HepG2 (cell line): ENCODE measurements around the gene ZNF524. TPM values are rescaled to one million over a fixed set of nuclear protein-coding genes. Genes with fewer than 3 reads are reported as not detected.

Experiments used
- ARNT2 ChIP-seq: sonication (generic); formaldehyde crosslinking; IDR thresholded peaks from 2 replicates; pipeline ENCODE4 v1.8.0; 2022; ENCODE audit warnings: mild to moderate bottlenecking, low read depth, missing genetic modification reagents, moderate library complexity
- CREM ChIP-seq, 2 experiments: sonication (generic) in 1 of 2; formaldehyde crosslinking in 1 of 2; IDR thresholded peaks; 2 replicates each; pipeline versions ENCODE4 v1.4.0 to v1.6.1; 2016 to 2020; ENCODE audit warnings: antibody characterized with exemption in 1 of 2, mild to moderate bottlenecking in 1 of 2, missing genetic modification reagents in 1 of 2
- CSRNP2 ChIP-seq: sonication (generic); formaldehyde crosslinking; conservative IDR thresholded peaks from 2 replicates; pipeline ENCODE4 v1.8.0; 2022; ENCODE audit warnings: low read depth, missing genetic modification reagents
- CTCF ChIP-seq: sonication (generic); formaldehyde crosslinking; IDR thresholded peaks from 2 replicates; pipeline ENCODE4 v1.5.0; 2020; ENCODE audit warnings: mild to moderate bottlenecking, missing genetic modification reagents, moderate library complexity
- HDAC1 ChIP-seq: sonication (generic); formaldehyde crosslinking; IDR thresholded peaks from 2 replicates; pipeline ENCODE4 v1.5.1; 2020; ENCODE audit warnings: mild to moderate bottlenecking, missing genetic modification reagents
- HOXA5 ChIP-seq: sonication (generic); formaldehyde crosslinking; IDR thresholded peaks from 2 replicates; pipeline ENCODE4 v1.4.0; 2020; ENCODE audit warnings: missing genetic modification reagents
- KLF12 ChIP-seq: sonication (generic); formaldehyde crosslinking; IDR thresholded peaks from 2 replicates; pipeline ENCODE4 v1.4.0; 2020; ENCODE audit warnings: missing genetic modification reagents, borderline replicate concordance
- KLF6 ChIP-seq: IDR thresholded peaks from 2 replicates; pipeline ENCODE4 v1.8.0; 2016; ENCODE audit warnings: missing biosample characterization, missing genetic modification reagents
- KLF9 ChIP-seq: IDR thresholded peaks from 2 replicates; pipeline ENCODE4 v1.6.1; 2016; ENCODE audit warnings: low read depth
- PRPF4 ChIP-seq: fragments of 200-400 bp; formaldehyde crosslinking; IDR thresholded peaks from 2 replicates; pipeline ENCODE4 v1.6.1; 2016; ENCODE audit warnings: low read length, low read depth; ENCODE audit not compliant: poor library complexity, severe bottlenecking
- RBM22 ChIP-seq: fragments of 200-400 bp; formaldehyde crosslinking; optimal IDR thresholded peaks from 2 replicates; pipeline ENCODE3; 2017; ENCODE audit warnings: mild to moderate bottlenecking, low read length, moderate library complexity
- REXO4 ChIP-seq: sonication (generic); formaldehyde crosslinking; IDR thresholded peaks from 2 replicates; pipeline ENCODE4 v1.8.0; 2022; ENCODE audit warnings: missing genetic modification reagents, mild to moderate bottlenecking, borderline replicate concordance
- SALL2 ChIP-seq: sonication (generic); formaldehyde crosslinking; IDR thresholded peaks from 2 replicates; pipeline ENCODE4 v1.8.1; 2023; ENCODE audit warnings: mild to moderate bottlenecking, missing genetic modification reagents, inconsistent platforms
- SOX13 ChIP-seq, 3 experiments: fragments of 450-650 bp in 1 of 3; sonication (generic) in 1 of 3; formaldehyde crosslinking in 1 of 3; IDR thresholded peaks in 2 of 3; conservative IDR thresholded peaks in 1 of 3; 2 replicates each; pipeline versions ENCODE4 v1.5.0 to v1.6.1; 2016 to 2020; ENCODE audit warnings: antibody characterized with exemption in 1 of 3, mild to moderate bottlenecking in 1 of 3, missing compliant biosample characterization in 1 of 3, missing genetic modification reagents in 1 of 3, moderate library complexity in 1 of 3
- TARDBP ChIP-seq: sonication (generic); formaldehyde crosslinking; IDR thresholded peaks from 2 replicates; pipeline ENCODE4 v1.8.0; 2022; ENCODE audit warnings: mild to moderate bottlenecking, missing genetic modification reagents
- ZC3H13 ChIP-seq: sonication (generic); formaldehyde crosslinking; IDR thresholded peaks from 2 replicates; pipeline ENCODE4 v1.8.1; 2023; ENCODE audit warnings: mild to moderate bottlenecking, missing genetic modification reagents, moderate library complexity
- ZIK1 ChIP-seq: sonication (generic); formaldehyde crosslinking; IDR thresholded peaks from 2 replicates; pipeline ENCODE4 v1.5.0; 2020; ENCODE audit warnings: mild to moderate bottlenecking, low read depth, missing genetic modification reagents, borderline replicate concordance
- ZNF33A ChIP-seq: sonication (generic); formaldehyde crosslinking; IDR thresholded peaks from 2 replicates; pipeline ENCODE4 v1.5.1; 2020; ENCODE audit warnings: missing genetic modification reagents, mild to moderate bottlenecking, moderate library complexity, borderline replicate concordance
- ZNF350 ChIP-seq: sonication (generic); formaldehyde crosslinking; IDR thresholded peaks from 2 replicates; pipeline ENCODE4 v1.4.0; 2020; ENCODE audit warnings: mild to moderate bottlenecking, low read depth, missing genetic modification reagents, borderline replicate concordance
- ZNF614 ChIP-seq: IDR thresholded peaks from 2 replicates; pipeline ENCODE4 v1.6.1; 2018; ENCODE audit warnings: missing biosample characterization, missing genetic modification reagents, inconsistent platforms, borderline replicate concordance
- ZNF746 ChIP-seq: sonication (generic); formaldehyde crosslinking; IDR thresholded peaks from 2 replicates; pipeline ENCODE4 v1.8.0; 2022; ENCODE audit warnings: mild to moderate bottlenecking, missing genetic modification reagents
- ZNF879 ChIP-seq: sonication (generic); formaldehyde crosslinking; IDR thresholded peaks from 2 replicates; pipeline ENCODE4 v1.8.1; 2023; ENCODE audit warnings: missing genetic modification reagents
- polyA plus RNA-seq, 8 experiments: library from polyadenylated mRNA; depleted of rRNA in 3 of 8; stranded (reverse) in 7 of 8; unstranded in 1 of 8; fragments of >200 nt; fragmentation: Illumina TruSeq in 4 of 8; extraction: Trizol in 4 of 8; gene quantifications; 2 replicates each; pipeline versions ENCODE4 v1.2.1 to v1.2.3, GENCODE V29; 2011 to 2016; ENCODE audit warnings: low read depth in 4 of 8, missing spikeins in 1 of 8, mixed read lengths in 1 of 8; ENCODE audit not compliant: insufficient read depth in 1 of 8
- total RNA-seq, 5 experiments: library from RNA; depleted of rRNA; stranded (reverse); fragments of >200 nt; fragmentation: Illumina TruSeq; extraction: Trizol; gene quantifications; 2 replicates each; pipeline ENCODE4 v1.2.3, GENCODE V29; 2016; ENCODE audit warnings: low read depth in 1 of 5
- TF ChIP-seq, protein P1 (sequence below): sonication (generic); formaldehyde crosslinking; IDR thresholded peaks from 2 replicates; pipeline ENCODE4 v1.8.0; 2022; ENCODE audit warnings: missing genetic modification reagents, mild to moderate bottlenecking, borderline replicate concordance
- TF ChIP-seq, protein P2 (sequence below): sonication (generic); formaldehyde crosslinking; IDR thresholded peaks from 2 replicates; pipeline ENCODE4 v1.8.0; 2022; ENCODE audit warnings: mild to moderate bottlenecking, missing genetic modification reagents, moderate library complexity

The ZNF524 gene
- total and polyA plus RNA-seq, 2 of the 13 experiments (the other 11 are each of a cell fraction or from before 2014, with no cell fraction given) = 3.2 to 4.6 TPM

DNA sequence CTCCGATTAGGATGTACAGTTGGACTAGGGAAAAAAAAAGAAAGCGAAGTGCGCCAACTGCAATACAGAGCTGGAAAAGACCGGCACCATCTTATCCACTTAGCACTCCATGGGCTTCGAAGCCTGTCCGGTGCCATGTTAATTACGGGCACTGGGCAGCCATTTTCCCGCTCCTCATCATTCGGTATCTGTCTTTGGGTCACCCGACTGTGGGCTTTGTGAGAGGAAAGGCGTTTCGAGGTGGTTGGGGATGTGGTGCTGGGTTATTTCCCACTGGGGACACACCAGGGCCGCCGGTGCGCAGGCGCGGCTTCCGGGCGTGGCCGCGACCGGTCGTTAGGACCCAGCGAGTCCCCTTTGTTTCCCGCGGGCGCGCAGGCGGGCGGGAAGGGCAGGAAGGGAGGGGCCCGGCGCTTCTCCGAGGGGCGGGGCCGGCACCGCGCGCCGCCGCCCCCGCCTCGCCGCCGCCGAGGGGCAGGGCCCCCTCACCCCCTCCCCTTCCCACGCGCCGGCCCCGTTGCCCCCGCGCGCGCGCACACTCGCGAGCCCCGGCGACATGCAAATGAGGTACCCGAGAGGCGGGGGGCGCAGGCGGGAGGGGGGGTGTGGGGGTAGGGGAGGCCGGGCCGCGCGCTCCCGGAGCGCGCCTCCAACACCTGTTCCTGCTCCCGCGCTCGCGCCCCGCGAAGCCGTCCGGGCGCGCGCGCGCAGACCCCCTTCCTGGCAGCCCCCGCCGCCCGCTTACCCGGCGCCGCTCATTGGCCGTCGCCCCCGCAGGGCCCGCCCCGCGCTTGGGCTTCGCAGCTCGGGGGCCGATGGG is at the start of gene ZNF524 (continued):
- no peak for TF ChIP-seq CSRNP2 (CRISPR knock-in tag)
- TF ChIP-seq ZC3H13 = peak; percentile 0; the same call in 1 of the 2 replicates
- no peak for TF ChIP-seq REXO4 (CRISPR knock-in tag)
- no peak for TF ChIP-seq ZNF33A (CRISPR knock-in tag)
- no peak for TF ChIP-seq ARNT2
- TF ChIP-seq TARDBP (CRISPR knock-in tag) = peak; percentile 14; the same call in 1 of the 2 replicates
- peak; percentile 19 for TF ChIP-seq RBM22
- no peak for TF ChIP-seq ZNF746 (CRISPR knock-in tag)
- peak; percentile 40 for TF ChIP-seq HDAC1 (CRISPR knock-in tag)
- peak; percentile 34; the same call in 1 of the 2 replicates for TF ChIP-seq ZNF350 (CRISPR knock-in tag)
- no peak for TF ChIP-seq CTCF
- TF ChIP-seq KLF6 (CRISPR knock-in tag) = no peak; the same call in 1 of the 2 replicates
- TF ChIP-seq CREM (IDR thresholded peaks at IDR 0.05) = no peak
- no peak for TF ChIP-seq CREM (CRISPR knock-in tag; IDR thresholded peaks at IDR 0.05)
- no peak for TF ChIP-seq KLF9
- TF ChIP-seq HOXA5 = no peak
- TF ChIP-seq ZIK1 (CRISPR knock-in tag) = no peak
- no peak for TF ChIP-seq PRPF4
- TF ChIP-seq, protein P1, sequence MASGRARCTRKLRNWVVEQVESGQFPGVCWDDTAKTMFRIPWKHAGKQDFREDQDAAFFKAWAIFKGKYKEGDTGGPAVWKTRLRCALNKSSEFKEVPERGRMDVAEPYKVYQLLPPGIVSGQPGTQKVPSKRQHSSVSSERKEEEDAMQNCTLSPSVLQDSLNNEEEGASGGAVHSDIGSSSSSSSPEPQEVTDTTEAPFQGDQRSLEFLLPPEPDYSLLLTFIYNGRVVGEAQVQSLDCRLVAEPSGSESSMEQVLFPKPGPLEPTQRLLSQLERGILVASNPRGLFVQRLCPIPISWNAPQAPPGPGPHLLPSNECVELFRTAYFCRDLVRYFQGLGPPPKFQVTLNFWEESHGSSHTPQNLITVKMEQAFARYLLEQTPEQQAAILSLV (CRISPR knock-in tag) = no peak
- TF ChIP-seq SALL2 = no peak; the same call in 1 of the 2 replicates
- TF ChIP-seq, protein P2, sequence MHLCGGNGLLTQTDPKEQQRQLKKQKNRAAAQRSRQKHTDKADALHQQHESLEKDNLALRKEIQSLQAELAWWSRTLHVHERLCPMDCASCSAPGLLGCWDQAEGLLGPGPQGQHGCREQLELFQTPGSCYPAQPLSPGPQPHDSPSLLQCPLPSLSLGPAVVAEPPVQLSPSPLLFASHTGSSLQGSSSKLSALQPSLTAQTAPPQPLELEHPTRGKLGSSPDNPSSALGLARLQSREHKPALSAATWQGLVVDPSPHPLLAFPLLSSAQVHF (CRISPR knock-in tag) = no peak
- peak; percentile 94; the same call in 1 of the 2 replicates for TF ChIP-seq KLF12 (CRISPR knock-in tag)
- TF ChIP-seq ZNF614 (CRISPR knock-in tag) = no peak
- no peak for TF ChIP-seq ZNF879
- TF ChIP-seq SOX13 (IDR thresholded peaks at IDR 0.05) = 0 out of 2 replicates have a peak, but pooled peaks have one; percentile 22
- peak in 1 of 2 experiments; percentile 58; a peak in 2 of 4 replicates for TF ChIP-seq SOX13 (CRISPR knock-in tag; conservative IDR thresholded peaks at IDR 0.05 in 1 of 2, IDR thresholded peaks at IDR 0.05 in 1 of 2)
